OCI-LY3 (cell line): ENCODE data around the gene PAK5.

Experiments used
- EZH2phosphoT487 ChIP-seq: fragments of 200-600 bp; shearing (Covaris generic); IDR thresholded peaks from 2 replicates; pipeline ENCODE4 v1.6.1; 2018; ENCODE audit warnings: antibody characterized with exemption, mixed run types, low read depth
- TF ChIP-seq, protein P1 (sequence below): fragments of 200-600, 300-600 bp; sonication (generic); IDR thresholded peaks from 2 replicates; pipeline ENCODE4 v1.5.1; 2014; ENCODE audit warnings: antibody characterized with exemption, low read length, low read depth

DNA sequence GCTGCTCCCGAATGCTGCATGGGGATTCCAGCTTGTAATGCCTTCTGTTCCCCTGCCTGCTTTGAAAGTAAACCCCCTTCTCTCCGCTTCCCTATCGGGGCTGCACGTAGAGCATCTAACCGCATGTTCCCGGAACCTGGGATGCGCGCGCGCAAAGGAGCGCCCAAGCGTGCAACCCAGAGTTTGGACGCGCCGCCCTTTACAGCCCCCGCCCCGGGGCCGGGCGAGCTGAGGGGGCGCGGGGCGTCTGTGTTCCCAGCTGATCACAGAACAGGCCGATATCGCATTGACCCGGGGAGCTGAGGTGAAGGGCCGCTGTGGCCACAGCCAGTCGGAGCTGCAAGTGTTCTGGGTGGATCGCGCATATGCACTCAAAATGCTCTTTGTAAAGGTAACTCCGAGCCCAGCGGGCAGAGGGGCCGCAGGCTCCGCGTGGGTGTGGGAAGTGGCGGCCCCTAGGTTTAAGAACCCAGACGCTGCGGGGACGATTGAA lies 323.1 kb downstream of the PAK5 start:
- TF ChIP-seq, protein P1, sequence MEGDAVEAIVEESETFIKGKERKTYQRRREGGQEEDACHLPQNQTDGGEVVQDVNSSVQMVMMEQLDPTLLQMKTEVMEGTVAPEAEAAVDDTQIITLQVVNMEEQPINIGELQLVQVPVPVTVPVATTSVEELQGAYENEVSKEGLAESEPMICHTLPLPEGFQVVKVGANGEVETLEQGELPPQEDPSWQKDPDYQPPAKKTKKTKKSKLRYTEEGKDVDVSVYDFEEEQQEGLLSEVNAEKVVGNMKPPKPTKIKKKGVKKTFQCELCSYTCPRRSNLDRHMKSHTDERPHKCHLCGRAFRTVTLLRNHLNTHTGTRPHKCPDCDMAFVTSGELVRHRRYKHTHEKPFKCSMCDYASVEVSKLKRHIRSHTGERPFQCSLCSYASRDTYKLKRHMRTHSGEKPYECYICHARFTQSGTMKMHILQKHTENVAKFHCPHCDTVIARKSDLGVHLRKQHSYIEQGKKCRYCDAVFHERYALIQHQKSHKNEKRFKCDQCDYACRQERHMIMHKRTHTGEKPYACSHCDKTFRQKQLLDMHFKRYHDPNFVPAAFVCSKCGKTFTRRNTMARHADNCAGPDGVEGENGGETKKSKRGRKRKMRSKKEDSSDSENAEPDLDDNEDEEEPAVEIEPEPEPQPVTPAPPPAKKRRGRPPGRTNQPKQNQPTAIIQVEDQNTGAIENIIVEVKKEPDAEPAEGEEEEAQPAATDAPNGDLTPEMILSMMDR: no peak
- TF ChIP-seq EZH2phosphoT487: no peak
